GM12873 (cell line): ENCODE measurements around the gene SPAG8.

Experiments
- TF ChIP-seq, protein P1 (sequence below): IDR thresholded peaks from 2 replicates; pipeline ENCODE4 v1.5.1; 2012; ENCODE audit warnings: low read depth, mild to moderate bottlenecking, moderate library complexity, low read length, control low read depth; ENCODE audit not compliant: insufficient read depth; ENCODE audit errors: missing control alignments

Gene SPAG8

DNA sequence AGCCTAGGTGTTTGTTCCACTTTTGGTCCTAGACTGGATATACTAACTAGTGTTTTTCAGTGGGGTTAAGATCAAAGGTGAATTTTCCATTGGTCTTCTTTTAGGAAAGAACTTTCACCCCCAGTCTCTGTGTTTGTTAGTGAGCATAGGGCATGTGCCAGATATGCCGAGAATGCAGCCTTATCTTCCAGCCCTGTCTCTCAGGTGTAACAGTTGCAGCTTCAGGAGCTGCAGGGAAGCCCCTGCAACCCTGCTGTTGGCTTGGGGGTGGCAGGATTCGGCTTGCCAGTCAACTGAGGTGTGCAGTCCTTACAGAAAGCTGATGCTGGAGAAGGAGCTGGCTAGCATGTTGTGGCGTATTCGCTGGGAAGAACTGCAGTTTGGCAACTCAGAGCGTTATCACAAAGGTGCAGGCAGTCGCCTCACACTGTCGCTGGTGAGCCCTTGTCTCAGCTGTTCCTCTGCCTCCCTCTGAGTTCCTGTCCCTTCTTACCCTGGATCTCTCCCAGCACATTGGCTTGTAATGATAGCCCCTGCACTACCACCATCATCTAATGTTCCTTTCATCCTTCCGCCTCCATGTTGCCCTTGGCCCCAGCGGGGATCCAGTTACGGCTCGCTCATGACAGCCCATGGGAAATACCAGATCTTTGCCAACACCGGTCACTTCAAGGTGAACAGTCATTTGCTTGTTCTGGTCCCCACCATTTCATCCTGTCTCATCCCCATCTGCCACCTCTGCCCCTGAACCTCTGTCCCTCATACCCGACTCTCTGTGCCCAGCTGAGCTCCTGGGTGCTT lies 10.5 kb downstream of the SPAG8 start:
- TF ChIP-seq, protein P1, sequence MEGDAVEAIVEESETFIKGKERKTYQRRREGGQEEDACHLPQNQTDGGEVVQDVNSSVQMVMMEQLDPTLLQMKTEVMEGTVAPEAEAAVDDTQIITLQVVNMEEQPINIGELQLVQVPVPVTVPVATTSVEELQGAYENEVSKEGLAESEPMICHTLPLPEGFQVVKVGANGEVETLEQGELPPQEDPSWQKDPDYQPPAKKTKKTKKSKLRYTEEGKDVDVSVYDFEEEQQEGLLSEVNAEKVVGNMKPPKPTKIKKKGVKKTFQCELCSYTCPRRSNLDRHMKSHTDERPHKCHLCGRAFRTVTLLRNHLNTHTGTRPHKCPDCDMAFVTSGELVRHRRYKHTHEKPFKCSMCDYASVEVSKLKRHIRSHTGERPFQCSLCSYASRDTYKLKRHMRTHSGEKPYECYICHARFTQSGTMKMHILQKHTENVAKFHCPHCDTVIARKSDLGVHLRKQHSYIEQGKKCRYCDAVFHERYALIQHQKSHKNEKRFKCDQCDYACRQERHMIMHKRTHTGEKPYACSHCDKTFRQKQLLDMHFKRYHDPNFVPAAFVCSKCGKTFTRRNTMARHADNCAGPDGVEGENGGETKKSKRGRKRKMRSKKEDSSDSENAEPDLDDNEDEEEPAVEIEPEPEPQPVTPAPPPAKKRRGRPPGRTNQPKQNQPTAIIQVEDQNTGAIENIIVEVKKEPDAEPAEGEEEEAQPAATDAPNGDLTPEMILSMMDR: no peak

DNA sequence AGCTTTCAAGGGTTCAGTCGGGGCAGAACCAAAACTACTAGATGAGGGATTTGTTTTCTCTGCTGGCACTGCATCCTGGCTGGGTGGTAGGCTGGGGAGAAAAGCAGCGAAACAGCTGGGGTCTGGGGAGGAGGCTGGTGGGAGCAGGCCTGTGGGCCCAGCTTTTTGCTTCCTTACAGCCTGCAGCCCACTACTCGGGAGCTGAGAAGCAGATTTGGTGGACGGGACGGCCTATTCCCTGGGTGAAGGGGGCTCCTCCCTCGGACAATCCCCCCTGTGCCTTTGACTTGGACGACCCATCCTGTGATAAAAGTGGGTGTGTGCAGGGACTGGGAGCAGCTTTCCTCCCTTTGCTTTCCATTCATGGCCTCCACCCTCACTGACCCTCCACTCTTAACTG lies 11.5 kb downstream of the SPAG8 start:
- TF ChIP-seq, protein P1: no peak

DNA sequence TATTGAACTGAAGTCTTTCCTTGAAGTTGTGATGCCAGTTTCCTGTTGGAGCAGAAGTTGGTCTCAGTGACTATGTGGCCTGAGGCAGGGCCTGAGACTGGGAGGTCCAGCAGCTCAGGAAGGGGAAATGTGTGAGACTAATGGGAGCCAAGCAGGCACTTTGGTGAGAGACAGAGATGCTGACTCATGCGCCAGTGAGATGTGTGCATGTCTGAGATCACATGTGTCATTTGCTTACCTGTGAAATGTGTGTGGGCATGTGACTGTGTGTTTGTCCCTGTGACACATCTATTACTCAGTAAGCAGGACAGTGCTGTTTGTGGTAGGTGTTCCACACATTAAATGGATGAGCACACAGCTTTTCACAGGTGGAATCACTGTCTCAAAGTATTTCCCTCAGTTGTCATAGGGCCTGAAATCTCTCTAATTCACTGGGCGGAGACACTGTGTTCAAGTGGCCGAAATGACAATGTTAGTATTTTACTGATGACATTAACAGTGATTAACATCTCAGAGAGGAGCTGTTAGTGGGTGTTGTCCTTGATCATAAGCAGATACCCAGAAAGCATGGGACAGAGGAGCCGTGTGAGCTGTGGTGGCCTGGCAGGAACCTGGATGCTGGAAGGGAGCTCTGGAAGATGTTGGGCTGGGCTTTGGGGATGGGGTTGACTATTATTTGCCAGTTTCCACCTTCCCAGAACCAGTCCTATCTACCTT lies 13.2 kb downstream of the SPAG8 start:
- TF ChIP-seq, protein P1: no peak

DNA sequence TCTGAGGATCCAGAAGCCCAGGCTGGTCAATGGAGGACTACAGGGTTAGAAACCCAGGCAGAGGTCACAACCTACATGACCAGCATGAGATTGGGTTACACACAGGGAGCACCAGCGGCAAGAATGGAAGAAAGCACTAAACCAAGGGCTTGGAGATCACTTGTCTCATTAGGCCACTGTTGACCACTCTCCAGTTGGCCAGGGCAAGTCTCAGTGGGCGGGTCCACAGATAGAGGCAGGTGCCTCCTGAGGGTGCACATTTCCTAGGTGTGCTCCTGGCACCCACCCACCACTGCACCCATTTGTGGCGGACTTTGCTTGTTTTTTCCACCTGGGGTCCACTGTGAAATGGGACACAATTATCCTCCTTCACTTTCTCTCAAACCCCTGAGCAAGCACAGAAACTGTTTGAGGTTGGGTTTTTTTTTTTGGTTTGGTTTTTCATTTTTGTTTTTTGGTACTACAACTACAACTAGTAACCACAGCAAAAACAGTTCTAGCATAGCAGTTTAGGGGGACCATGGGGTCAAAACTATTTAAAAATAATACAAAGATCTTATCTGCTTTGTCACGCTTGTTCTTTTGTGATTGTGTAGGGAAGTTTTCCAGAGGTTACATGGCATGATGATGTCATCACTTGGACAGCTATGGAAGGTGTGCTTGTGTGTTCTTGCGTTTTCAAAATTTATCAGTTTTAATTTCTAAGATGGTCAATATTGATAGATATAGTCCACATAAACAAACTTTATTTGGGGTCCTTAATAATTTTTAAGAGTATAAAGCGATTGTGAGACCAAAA lies 14.6 kb downstream of the SPAG8 start:
- TF ChIP-seq, protein P1: no peak

DNA sequence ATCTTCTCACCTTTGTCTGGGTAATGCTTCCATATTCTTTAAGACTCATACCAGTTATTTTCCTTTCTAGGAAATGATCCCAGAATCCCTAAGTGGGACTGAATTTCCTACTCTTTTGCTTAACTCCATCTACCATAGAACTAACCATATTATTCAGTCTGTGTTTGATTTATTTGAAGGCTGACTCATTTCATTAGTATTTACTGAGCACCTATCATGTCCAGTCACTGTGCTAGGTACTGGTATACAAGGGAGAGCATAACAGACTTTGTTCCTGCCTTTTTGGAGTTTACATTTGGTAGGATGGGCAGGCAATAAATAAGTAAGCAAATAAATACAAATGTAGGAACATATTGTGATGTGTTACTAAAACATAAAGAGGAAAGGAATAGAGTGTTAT lies 16.4 kb downstream of the SPAG8 start:
- TF ChIP-seq, protein P1: no peak

DNA sequence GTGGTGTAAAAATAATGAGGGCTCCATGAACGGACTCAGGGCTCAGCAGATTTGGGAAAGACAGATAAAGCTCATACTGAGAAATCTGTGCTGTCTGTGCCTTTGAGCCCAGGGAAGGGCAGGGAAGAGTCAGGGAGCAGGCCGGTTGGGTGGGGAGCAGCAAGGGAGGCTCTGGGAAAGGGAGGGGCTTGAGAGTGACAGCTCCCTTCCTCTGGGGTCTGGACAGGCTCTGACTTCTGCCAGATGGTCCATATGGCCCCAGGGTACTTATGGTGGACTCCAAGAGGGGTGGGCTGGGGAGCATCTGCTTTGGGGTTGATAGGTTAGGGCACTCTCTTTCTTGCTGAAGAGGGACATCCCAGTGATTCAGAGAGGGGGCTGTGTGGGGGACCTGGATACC lies 18.6 kb downstream of the SPAG8 start:
- TF ChIP-seq, protein P1: no peak

DNA sequence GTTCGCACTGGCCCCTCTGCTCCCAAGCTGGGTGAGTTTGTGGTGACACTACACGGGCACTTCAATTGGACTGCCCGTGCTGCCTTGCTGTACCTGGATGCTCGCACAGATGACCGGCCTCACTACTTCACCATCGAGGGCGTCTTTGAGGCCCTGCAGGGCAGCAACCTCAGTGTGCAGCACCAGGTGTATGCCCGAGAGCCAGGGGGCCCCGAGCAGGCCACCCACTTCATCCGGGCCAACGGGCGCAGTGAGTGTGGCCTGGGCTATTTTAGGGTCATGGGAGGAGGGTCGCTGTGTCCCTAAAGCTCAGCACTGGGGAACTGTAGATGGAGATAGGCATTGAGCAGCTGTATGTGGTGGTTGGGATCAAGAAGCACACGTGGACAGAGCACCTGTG lies 19.2 kb downstream of the SPAG8 start:
- TF ChIP-seq, protein P1: no peak
